NOMO-1 treated with DMSO at 0.1 percent for 48 hours (cell line): ENCODE results near the gene P4HA1.

Experiments used
- DNase-seq: peaks from one replicate; lab custom pipeline; 2025; ENCODE audit not compliant: unreplicated experiment; lab: John Stamatoyannopoulos, UW

P4HA1 gene

GRCh38 chr10:73094986-73095480, 1.6 kb downstream of the P4HA1 start:
- DNase-seq: no peak

- DNase-seq: no peak
Measured at GRCh38 chr10:73093922-73094850, 2.5 kb downstream of the P4HA1 start.

GRCh38 chr10:73092830-73093229, 3.8 kb downstream of the P4HA1 start:
- DNase-seq: no peak

GRCh38 chr10:73088304-73088703, 8.4 kb downstream of the P4HA1 start:
- DNase-seq: no peak

GRCh38 chr10:73086816-73087215, 9.8 kb downstream of the P4HA1 start:
- no peak for DNase-seq

GRCh38 chr10:73084209-73084608, 12.5 kb downstream of the P4HA1 start:
- DNase-seq: no peak

GRCh38 chr10:73083221-73083620, 13.4 kb downstream of the P4HA1 start:
- no peak for DNase-seq

- no peak for DNase-seq
Measured at GRCh38 chr10:73079779-73080541, 16.7 kb downstream of the P4HA1 start.

- DNase-seq: peak; percentile 64
Measured at GRCh38 chr10:73076360-73077183, 20.1 kb downstream of the P4HA1 start.

- DNase-seq: no peak
Measured at GRCh38 chr10:73075829-73076228, 20.8 kb downstream of the P4HA1 start.

GRCh38 chr10:73073627-73074026, 23.0 kb downstream of the P4HA1 start:
- DNase-seq: no peak

GRCh38 chr10:73065441-73065840, 31.2 kb downstream of the P4HA1 start:
- DNase-seq: no peak

- no peak for DNase-seq
Measured at GRCh38 chr10:73061743-73062142, 34.9 kb downstream of the P4HA1 start.

- peak; percentile 29 for DNase-seq
Measured at GRCh38 chr10:73060738-73061635, 35.7 kb downstream of the P4HA1 start.

- no peak for DNase-seq
Measured at GRCh38 chr10:73060173-73060572, 36.5 kb downstream of the P4HA1 start.

GRCh38 chr10:73058057-73058591, 38.5 kb downstream of the P4HA1 start:
- DNase-seq: no peak

GRCh38 chr10:73054286-73054685, 42.4 kb downstream of the P4HA1 start:
- DNase-seq: peak; percentile 10

- DNase-seq: no peak
Measured at GRCh38 chr10:73053275-73053674, 43.4 kb downstream of the P4HA1 start.

- no peak for DNase-seq
Measured at GRCh38 chr10:73044378-73045285, 52.0 kb downstream of the P4HA1 start.
